KOPT-K1 (cell line): ENCODE measurements around the gene ANGPTL2.
"Not testable (repeated sequence)": the region's sequence is repeated elsewhere in the genome, so short reads cannot be mapped to it uniquely, and the experiment has no call there.

Experiments
- H3K27ac ChIP-seq: fragments of 200-600 bp; sonication (generic); 2 replicates; pipeline ENCODE4 v1.5.1; 2016; ENCODE audit warnings: antibody characterized with exemption, mild to moderate bottlenecking, low read depth, low read length; ENCODE audit not compliant: poor library complexity, severe bottlenecking
- H3K36me3 ChIP-seq: fragments of 200-600 bp; sonication (generic); 2 replicates; pipeline ENCODE4 v1.5.1; 2017; ENCODE audit warnings: antibody characterized with exemption, mild to moderate bottlenecking, low read length, moderate library complexity; ENCODE audit not compliant: insufficient read depth
- H3K9me3 ChIP-seq: fragments of 200-600 bp; sonication (generic); 2 replicates; pipeline ENCODE4 v1.5.1; 2017; ENCODE audit warnings: antibody characterized with exemption, low read length, mild to moderate bottlenecking; ENCODE audit not compliant: insufficient read depth, poor library complexity, severe bottlenecking

ANGPTL2 gene

DNA sequence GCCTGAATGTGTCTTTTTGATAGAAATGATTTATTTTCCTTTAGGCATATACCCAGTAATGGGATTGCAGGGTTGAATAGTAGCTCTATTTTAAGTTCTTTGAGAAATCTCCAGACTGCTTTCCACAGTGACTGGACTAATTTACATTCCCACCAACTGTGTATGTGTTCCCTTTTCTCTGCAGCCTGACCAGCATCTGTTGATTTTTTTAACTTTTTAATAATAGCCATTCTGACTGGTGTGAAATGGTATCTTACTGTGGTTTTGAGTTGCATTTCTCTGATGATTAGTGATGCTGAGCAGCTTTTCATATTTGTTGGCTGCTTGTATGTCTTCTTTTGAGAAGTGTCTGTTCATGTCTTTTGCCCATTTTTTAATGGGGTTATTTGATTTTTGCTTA is 24.4 kb upstream of the ANGPTL2 start:
- not testable (repeated sequence) for H3K36me3 ChIP-seq, H3K27ac ChIP-seq, H3K9me3 ChIP-seq

GRCh38 chr9:127144670-127145445 is 22.4 kb upstream of the ANGPTL2 start:
- no peak overlapping the region for H3K27ac ChIP-seq
- no peaks in the 10 kb centered on the region for H3K36me3 ChIP-seq
- H3K9me3 ChIP-seq: no peaks in the 10 kb centered on the region

DNA sequence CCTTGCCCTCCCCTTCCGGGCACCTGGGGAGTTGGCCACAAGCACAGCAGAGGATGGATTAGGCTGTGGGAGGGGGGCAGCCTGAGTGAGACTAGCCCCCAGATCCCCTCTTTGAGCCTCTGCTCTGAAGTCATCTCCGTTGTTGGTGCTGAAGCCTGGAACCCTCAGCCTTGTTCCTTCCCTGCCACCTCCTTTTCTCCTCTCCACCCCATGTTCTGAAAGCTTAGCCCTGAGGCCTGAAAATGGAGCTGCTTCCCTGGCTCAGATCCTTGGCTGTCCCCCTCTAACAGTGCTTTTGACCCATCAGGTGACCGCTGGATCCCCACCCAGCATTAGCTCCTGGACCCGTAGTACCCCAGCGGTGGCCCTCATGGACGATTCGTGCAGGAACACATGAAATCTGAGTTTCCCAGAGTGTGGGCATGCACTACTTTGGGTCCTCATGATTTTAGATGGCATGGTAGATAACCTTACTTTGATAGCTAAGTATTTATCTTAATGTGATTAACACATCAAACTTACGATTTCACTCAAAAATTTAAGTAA is 21.6 kb upstream of the ANGPTL2 start:
- H3K27ac ChIP-seq: no peak overlapping the region
- H3K9me3 ChIP-seq: no peaks in the 10 kb centered on the region
- no peaks in the 10 kb centered on the region for H3K36me3 ChIP-seq

DNA sequence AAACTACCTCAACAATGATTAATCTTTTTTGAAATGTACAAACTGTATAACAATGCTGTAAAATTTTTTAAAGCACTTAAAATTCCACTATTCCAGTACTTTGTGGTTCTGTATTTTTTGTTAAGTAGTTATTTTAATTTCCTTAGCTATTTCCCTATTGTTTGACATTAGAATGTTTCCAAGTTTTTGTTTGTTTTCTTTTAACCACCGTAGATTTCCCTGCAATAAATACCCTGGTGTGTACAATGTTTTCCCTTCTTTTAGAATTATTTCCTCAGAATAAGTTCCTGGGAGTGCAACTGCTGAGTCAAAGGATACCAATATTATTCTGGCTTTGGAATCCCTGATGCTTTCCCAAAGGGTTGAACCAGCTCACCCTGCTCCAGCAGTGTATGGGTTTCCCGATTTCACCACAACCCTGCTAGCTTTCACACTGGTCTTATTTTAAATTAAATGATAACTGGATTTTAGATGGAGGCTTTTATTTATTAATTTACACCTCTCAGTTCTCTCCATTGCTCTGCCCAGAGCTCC is 20.6 kb upstream of the ANGPTL2 start:
- H3K27ac ChIP-seq: no peak overlapping the region
- H3K9me3 ChIP-seq: no peaks in the 10 kb centered on the region

DNA sequence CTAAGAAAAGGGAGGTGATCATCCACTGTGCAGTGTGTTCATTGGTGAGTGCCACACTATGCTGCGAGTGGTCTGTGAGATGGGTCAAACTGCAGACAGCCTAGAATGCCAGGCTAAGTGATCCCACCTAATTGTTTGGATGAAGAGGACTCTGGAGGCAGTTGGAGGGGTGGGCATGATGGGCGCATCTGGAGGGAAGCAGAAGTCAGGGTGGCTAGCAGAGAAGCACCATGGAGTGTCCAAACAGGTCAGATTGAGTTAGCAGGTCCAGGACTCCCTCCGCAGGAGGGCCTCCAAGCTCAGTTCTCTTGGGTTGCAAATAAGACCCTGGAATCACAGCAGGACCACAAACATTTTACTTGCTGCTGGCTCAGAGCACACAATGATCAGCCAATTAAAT is 19.9 kb upstream of the ANGPTL2 start:
- Histone ChIP-seq H3K9me3 (no peaks in the 10 kb centered on the region), H3K27ac (no peak overlapping the region), H3K36me3 (no peaks in the 10 kb centered on the region)

More for the DNA sequence above, 20.6 kb upstream of the ANGPTL2 start:
- H3K36me3 ChIP-seq: no peaks in the 10 kb centered on the region

DNA sequence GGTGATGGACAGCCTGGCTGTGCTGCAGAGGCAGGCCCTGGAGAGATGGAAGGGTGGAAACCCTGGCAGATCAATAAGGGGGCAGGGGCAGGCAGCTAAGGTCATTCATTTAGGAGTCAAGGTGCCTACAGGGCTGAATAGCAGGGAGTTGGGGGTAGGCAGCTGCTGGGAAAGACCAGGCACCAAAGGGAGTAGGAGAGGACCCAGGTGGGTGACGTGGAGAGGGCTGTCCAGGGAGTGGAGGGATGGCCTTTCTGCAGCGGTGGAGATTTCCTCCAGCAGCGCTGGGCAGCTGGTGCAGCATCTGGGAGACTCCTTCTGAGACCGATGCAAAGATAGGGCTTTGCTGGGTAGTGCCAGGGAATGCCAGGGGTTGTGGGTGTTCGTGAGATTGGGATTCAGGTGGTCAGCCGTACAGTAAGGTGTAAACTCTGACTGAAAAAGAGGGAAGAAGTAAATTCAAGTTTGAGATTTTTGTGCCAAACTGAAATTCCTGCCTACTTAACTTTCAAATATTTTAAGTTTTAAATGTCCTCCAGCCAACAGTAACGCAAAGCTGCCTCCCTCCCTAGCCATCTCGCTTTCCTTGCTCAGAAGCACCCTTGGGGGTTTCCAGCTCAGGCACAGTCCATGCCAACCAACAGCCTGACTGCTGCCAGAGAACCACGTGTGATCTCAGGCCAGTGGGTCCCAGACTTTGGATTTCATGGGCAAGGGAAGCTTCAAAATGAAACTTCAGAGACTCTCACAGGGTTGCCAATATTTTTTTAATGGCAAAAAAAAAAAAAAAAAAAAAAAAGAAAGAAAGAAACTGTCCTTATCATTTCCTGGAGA is 18.6 kb upstream of the ANGPTL2 start:
- Histone ChIP-seq H3K9me3 (no peaks in the 10 kb centered on the region), H3K27ac (no peak overlapping the region), H3K36me3 (no peaks in the 10 kb centered on the region)

DNA sequence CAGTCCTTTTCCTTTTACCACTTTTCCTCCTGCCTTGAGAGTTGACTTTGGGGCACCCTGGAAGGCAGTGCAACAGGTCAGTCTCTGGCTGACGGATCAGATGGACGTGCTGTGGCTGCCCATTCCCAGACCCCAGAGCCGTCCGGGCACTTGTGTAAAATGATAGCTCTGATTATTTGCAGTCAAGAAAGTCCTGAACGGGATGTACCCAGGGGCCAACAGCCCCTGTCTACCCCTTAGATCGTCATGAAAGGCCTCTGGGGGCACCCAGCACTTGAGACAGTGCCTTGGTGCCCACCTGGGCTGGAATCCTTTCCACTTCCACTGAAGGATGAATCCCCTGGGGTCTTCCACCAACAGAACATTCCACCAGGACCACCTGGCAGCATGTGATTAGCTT is 17.7 kb upstream of the ANGPTL2 start:
- Histone ChIP-seq H3K9me3 (no peaks in the 10 kb centered on the region), H3K27ac (no peak overlapping the region), H3K36me3 (no peaks in the 10 kb centered on the region)

DNA sequence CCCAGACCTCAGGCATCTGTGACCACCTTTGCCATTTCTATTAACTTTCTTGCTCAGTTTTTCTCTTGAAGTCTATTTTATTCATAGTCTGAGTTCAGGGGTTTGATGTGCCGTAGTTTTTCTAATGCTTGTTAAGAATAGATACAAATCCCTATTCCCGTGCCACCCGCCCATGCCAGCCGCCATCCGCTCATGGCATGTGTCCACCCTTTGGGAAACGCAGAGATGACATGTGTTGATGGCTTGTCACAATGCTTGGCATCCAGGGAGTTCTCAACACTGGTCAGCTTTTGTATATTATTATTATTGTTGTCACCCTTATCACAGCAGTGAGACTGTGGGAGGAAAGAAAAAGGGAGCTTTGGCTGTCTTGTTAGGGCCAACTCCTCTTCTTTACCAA is 17.3 kb upstream of the ANGPTL2 start:
- no peaks in the 10 kb centered on the region for H3K9me3 ChIP-seq
- H3K36me3 ChIP-seq: no peaks in the 10 kb centered on the region
- H3K27ac ChIP-seq: no peak overlapping the region

DNA sequence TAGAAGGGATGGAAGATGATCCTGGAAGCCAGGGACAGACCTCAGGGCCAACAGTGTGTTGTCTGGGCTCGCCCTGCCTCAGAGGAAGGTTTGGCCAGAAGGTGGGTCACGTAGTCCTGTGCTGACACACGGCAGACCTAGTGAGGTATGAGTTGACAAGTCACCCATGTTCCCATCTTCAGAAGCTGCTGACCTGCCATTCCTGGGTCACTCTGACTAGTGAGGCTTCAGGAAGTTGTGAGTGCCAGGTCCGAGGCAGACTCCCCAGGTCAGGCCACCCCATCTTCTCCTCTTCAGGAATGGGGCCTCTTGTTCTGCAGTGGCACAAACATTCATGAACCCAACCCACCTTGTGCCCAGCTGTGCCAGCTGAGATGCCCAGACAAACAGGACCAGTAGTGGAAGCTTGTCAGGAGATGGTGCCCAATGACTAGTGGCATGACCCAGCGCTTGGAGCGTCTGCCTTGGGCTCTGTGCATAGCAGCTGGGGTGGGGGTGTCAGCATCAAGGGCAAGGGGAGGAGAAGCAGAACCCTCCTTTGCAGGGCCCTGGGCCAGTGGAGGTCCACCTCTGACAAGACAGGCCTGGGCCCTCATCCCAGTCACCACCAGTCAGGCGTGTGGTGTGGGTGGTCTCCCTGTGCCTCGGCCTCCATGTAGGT is 16.8 kb upstream of the ANGPTL2 start:
- H3K27ac ChIP-seq: no peak overlapping the region
- H3K36me3 ChIP-seq: no peaks in the 10 kb centered on the region
- H3K9me3 ChIP-seq: no peaks in the 10 kb centered on the region

DNA sequence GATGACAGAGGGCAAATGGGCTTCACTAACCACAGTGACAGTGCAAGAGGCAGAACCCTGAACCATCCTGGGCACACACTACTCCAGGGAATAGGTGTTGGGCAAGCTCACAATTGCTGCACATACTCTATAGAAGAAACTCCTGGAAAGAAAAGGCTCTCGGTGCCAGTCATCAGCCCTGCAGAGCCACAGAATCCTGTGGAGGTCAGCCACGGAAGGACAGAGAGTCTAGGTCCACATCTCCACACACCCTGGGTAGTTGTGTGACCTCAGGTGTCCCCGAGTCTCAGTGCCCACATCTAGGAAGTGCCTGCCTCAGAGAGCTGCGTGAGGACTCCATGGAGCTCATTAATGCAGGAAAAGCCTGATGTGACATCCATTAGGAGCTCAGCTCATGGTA is 16.0 kb upstream of the ANGPTL2 start:
- H3K9me3 ChIP-seq: no peaks in the 10 kb centered on the region
- H3K36me3 ChIP-seq: no peaks in the 10 kb centered on the region
- H3K27ac ChIP-seq: no peak overlapping the region

DNA sequence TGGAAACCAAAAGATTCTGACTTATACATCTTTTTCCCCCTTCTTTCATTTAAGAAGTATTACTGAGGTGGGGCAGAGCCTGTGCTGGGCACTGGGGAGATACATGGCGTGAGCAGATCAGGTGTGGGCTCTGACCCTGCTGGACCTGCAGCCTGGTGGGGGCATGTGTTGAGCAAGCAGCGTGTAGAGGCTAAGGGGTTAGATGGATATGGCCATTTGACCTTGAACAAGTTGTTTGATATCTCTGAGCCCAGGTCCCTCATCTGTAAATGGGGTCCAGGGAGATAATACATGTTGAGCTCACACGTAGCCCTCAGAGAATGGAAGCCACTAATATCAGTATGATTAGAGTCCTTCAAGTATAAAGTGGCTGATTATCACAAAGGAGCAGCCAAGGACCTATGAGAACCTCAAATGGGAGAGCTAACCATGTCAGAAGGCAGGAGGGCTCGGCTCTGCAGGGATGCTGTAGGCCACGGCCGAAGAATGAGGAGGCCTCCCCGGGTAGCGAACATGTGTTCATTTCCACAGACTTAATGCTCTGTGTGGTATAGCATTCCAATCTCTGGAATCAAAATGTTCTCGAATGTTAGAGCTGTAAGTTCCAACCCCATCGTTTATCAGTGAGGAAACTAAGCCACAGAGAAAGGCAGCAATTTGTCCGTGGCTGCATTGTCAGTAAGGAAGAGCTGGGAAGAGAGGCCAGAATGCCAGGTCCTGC is 15.4 kb upstream of the ANGPTL2 start:
- no peaks in the 10 kb centered on the region for H3K36me3 ChIP-seq
- H3K27ac ChIP-seq: no peak overlapping the region
- no peaks in the 10 kb centered on the region for H3K9me3 ChIP-seq

GRCh38 chr9:127136880-127137639 is 14.6 kb upstream of the ANGPTL2 start:
- Histone ChIP-seq H3K9me3 (no peaks in the 10 kb centered on the region), H3K27ac (no peak overlapping the region), H3K36me3 (no peaks in the 10 kb centered on the region)

DNA sequence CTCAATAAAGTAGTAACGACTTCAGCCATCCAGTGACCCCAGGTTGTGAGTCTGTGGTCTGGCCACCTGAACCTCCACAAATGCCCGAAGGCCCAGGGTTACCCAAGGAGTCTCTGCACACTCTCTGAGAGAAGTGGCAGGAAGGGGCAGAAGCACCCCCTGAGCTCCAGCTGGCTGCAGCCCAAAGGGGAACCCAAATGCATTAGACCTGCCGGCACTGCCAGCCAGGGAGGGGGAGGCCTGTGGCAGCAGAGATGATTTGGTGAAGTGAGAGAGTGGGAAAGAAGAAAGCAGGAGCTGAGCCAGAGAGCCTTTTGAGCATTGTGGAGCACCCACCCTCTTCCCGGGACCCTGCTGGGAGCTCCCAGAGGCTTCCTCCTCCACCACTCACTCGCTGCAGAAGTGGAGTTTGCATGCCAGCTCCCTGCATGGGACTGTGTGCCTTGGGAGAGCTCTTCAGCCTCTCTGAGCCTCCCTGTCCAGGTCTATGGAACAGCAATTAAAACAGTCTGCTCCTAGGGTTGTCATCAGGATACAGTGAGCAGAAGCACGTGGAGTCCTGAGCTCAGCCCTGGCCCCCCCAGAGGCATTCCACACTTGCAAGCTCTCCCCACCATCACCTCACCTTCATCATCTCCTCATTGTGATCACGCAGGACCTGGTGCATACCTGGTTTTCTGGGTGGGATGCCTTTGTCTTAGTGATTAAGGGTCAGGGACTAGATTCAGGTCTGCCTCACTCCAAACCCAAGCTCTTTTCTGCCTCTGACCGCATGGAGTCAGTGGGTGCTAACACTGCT is 13.8 kb upstream of the ANGPTL2 start:
- H3K9me3 ChIP-seq: no peaks in the 10 kb centered on the region
- no peak overlapping the region for H3K27ac ChIP-seq
- no peaks in the 10 kb centered on the region for H3K36me3 ChIP-seq
